ENCODE measurements around the gene SMYD3. TPM values are rescaled to one million over a fixed set of nuclear protein-coding genes. Genes with fewer than 3 reads are reported as not detected.

The SMYD3 gene
- total RNA-seq, 1 experiment from 2014 or later = 25.5 TPM

DNA sequence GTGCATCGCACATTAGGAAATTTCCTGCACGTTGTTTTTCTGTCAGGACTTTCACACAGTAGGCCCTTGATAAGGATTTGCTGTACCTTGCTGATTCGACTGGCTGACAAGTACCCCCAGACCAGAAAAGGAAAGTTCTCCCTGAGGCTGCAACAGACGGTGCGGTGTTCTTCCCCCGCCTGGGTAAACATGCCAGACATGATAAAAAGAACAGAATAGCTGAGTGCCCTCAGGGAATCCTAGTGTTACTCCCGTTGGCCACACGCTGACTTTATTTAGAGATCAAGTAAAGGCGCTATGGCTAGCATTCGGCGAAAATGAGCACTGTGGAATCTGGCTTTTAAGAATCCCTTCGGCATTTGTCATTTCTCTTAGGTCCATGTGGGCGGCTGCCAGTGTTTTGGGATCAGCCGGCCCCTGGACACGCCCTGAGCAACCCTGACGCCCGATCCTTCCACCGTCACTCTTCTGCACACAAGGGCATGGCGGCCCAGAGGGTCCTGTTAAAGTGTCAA is 744.6 kb downstream of the SMYD3 start:
- Histone ChIP-seq H2BK120ac (ENCODE audit: low read depth, low read length, poor library complexity, severe bottlenecking) (no peak overlapping the region), H3K23me2 (ENCODE audit: insufficient read length, low read depth, low read length, poor library complexity, severe bottlenecking) (no peaks in the 10 kb centered on the region), H3K14ac (ENCODE audit: insufficient read depth, low read length) (no peak overlapping the region; the same call in 1 of the 2 replicates), H3K79me1 (ENCODE audit: insufficient read depth, low read depth, low read length, poor library complexity, severe bottlenecking) (no peaks in the 10 kb centered on the region), H3K27me3 (ENCODE audit: insufficient read depth, low read length) (no peaks in the 10 kb centered on the region), H4K91ac (ENCODE audit: insufficient read length, low read depth, low read length) (no peak overlapping the region), H3K79me2 (ENCODE audit: insufficient read depth, low read length) (no peaks in the 10 kb centered on the region), H2AFZ (ENCODE audit: low read length) (no peak overlapping the region), H3K56ac (ENCODE audit: insufficient read length, low read depth, low read length) (no peak overlapping the region), H3T11ph (ENCODE audit: low read length) (no peak overlapping the region), H2BK12ac (ENCODE audit: insufficient read length, low read depth, low read length) (no peak overlapping the region), H3K4me2 (ENCODE audit: insufficient read depth, insufficient read length, low read length) (no peak overlapping the region), H4K5ac (ENCODE audit: insufficient read length, low read depth, low read length) (no peak overlapping the region), H2AK5ac (ENCODE audit: insufficient read length, low read length) (no peak overlapping the region), H2BK20ac (ENCODE audit: low read depth, low read length, poor library complexity, severe bottlenecking) (no peak overlapping the region), H4K8ac (replicated peaks; ENCODE audit: insufficient read length, low read depth, low read length) (no peak overlapping the region), H3K4me1 (ENCODE audit: insufficient read depth, low read length) (no peaks in the 10 kb centered on the region), H2BK5ac (ENCODE audit: insufficient read length, low read length) (no peak overlapping the region), H3K27ac (ENCODE audit: insufficient read length, low read depth, low read length) (no peak overlapping the region), H3K9me3 (ENCODE audit: control insufficient read depth, low read depth, low read length) (no peaks in the 10 kb centered on the region), H3K4ac (ENCODE audit: low read depth, low read length) (no peak overlapping the region), H3K18ac (ENCODE audit: insufficient read length, low read depth, low read length) (no peak overlapping the region), H3K9ac (ENCODE audit: extremely low read depth, insufficient read length, low read length) (no peak overlapping the region), H3K23ac (ENCODE audit: insufficient read length, low read depth, low read length) (no peak overlapping the region), H2BK15ac (ENCODE audit: low read depth, low read length) (no peak overlapping the region), H4K20me1 (ENCODE audit: control insufficient read depth, insufficient read depth, insufficient read length) (no peaks in the 10 kb centered on the region)
- Mint-ChIP-seq H3K27ac (peak overlapping the region in 1 of 3 experiments; percentile 57; a peak in 1 of 7 replicates), H3K27me3 (ENCODE audit: low read depth) (no peaks in the 10 kb centered on the region; the same call in 1 of the 2 replicates), H3K4me1 (peaks cover 16 to 17% of the 10 kb centered on the region in 2 experiments), H3K9me3 (no peaks in the 10 kb centered on the region), H3K36me3 (ENCODE audit: insufficient read depth in 1 of 3, low read depth in 3 of 3) (no peaks in the 10 kb centered on the region), H3K4me3 (no peak overlapping the region)
- no CpG with 5 or more reads among the region's 19 CpGs for WGBS (ENCODE audit: extremely low coverage, insufficient read length, low lambda C conversion rate)
- TF ChIP-seq, protein P1, sequence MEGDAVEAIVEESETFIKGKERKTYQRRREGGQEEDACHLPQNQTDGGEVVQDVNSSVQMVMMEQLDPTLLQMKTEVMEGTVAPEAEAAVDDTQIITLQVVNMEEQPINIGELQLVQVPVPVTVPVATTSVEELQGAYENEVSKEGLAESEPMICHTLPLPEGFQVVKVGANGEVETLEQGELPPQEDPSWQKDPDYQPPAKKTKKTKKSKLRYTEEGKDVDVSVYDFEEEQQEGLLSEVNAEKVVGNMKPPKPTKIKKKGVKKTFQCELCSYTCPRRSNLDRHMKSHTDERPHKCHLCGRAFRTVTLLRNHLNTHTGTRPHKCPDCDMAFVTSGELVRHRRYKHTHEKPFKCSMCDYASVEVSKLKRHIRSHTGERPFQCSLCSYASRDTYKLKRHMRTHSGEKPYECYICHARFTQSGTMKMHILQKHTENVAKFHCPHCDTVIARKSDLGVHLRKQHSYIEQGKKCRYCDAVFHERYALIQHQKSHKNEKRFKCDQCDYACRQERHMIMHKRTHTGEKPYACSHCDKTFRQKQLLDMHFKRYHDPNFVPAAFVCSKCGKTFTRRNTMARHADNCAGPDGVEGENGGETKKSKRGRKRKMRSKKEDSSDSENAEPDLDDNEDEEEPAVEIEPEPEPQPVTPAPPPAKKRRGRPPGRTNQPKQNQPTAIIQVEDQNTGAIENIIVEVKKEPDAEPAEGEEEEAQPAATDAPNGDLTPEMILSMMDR (conservative IDR thresholded peaks at IDR 0.05) = no peak
- DNase-seq = no peak

Measured in H9 (cell line).